NCI-H2227 (cell line): ENCODE measurements around the gene THYN1.
"Not testable (repeated sequence)": the region's sequence is repeated elsewhere in the genome, so short reads cannot be mapped to it uniquely, and the experiment has no call there.

Experiments used
- DNase-seq: peaks from one replicate; lab custom pipeline; 2025; ENCODE audit not compliant: unreplicated experiment; lab: John Stamatoyannopoulos, UW

THYN1 gene

DNA sequence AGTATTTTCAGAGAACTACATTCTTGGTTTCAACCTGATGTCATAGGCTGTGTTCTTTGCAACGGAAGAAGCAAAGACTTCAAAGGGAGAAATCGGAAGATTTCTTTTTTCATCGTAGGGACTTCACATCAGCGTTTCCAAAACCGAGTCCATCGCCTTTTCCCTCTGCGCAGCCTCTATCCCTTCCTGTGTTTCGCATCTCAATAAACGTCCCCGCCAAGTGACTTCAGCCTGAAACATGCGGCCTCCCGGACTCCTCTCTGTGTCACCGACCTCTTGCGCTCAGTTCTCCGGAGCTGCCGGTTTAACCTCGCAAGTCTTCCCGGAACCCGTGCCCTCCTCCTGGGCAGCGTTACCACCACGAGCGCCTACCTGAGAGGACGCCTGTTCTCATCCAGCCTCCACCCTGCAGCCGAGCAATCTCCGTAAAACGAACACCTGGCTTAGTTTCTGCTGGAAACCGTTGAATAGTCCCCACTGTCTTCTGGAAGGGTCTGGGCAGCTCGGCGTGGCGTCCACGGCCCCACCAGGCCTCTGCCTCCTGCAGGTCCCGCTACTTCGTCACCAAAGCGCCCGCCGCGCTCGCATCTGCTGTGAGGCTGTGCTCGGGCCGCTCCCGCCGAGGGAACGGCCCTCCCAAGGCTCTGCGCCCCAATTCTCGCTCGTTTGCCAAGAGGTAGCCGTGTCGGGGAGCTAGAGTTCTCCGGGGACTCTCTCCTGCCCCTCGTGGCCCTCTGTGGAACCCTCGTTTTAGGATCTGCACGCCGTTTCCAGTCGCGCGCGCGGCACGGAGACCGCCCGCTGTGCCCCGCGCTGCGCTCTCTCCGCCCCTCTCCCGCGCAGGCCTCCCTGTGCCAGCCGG, 22.6 kb upstream of the THYN1 start, which contains the start of gene GLB1L3:
GLB1L3 (plus strand) TSS at position 846 of the 862 bp plus-strand sequence. CDS start 362 bp downstream, outside the sequence.
- peak; percentile 74 for DNase-seq

DNA sequence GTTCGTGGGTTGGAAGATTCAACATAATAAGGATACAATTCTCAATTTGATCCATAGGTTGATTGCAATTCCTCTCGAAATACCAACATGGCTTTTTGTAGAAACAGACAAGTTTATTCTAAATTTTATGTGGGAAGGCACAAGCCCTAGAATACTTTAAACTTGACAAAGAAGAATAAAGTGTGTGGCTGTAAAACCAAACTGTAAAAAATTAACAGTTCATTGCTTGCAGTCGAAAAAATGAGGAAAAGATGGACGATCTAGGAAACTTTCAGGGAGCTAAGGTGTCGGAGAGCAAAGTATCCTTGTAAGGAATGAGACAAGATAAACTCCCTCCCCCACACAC, 22.0 kb upstream of the THYN1 start:
- DNase-seq, result no peak

DNA sequence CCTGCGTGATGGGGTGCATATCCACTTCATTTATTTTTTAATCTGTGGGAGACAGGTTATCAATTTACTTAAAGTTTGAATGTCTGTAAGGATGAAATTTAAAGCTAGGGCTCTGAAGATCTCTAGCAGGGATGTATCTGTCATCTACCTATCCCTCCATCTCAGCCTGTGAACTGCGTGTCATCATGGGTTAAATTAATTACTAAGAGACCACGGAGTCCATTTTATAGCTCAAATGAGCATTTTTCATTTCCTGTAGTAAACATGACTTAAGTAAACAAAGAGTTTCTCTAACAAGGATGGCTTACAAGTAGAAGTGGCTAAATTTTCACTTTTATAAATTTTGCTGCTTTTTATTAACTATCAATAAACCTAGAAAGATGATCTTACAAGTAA, 20.2 kb upstream of the THYN1 start:
- no peak for DNase-seq

DNA sequence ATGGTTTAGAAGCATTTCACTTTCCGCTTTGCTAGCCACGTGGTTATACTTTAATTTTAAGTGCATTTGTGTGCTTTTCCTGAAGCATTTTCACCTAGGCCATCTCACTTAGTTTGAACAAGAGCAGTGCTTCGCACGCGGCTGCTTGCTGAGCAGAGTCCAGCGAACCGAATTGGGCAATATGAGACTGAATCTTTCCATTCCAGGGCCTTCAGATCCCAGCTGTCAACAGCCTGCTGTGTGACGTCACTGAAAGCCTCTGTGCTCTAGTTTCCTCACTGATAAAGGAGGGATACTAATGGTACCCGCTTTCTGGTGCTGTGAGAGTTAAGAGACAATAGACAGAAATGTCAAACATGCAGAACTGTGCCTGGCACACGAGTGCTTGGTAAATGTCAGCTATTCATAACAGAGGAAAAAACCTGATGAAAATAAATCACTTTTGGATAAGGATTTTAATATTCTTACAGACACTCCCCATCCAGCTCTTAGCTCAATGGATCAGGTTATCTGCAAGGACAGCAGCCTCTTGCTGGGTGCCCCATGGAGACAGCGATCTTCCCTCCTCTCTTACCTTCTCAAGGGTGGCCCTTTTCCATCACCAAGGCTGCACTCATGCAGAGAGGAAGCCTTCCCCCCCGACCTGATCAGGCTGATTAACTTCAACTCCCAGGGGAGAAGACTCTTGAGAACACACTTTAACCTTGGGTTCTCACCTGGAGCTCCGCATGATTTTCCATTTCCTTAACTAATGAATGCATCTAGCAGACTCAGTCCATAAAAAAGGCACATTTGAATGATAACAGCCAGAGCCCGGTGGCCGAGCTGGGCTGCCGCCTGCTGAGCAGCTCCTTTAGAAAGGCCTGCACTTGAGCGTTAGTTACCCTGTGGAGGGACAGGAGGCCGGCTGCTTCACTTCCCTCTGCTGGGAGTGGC, 19.5 kb upstream of the THYN1 start:
- peak; percentile 9 for DNase-seq

DNA sequence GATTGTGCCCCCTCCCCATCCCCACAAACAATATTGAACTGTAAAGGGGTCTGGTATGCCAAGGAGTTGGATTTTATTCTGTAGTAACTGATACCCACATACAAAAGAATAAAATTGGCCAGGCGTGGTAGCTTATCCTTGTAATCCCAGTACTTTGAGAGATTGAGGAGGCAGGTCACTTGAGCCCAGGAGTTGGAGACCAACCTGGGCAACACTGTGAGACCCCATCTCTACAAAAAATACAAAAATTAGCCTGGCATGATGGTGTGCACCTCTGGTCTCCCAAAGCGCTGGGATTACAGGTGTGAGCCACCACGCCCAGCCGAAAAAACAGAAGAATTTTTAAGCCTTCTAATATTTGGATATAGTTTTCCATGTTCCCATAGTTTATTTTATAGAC, 18.8 kb upstream of the THYN1 start:
- no peak for DNase-seq

DNA sequence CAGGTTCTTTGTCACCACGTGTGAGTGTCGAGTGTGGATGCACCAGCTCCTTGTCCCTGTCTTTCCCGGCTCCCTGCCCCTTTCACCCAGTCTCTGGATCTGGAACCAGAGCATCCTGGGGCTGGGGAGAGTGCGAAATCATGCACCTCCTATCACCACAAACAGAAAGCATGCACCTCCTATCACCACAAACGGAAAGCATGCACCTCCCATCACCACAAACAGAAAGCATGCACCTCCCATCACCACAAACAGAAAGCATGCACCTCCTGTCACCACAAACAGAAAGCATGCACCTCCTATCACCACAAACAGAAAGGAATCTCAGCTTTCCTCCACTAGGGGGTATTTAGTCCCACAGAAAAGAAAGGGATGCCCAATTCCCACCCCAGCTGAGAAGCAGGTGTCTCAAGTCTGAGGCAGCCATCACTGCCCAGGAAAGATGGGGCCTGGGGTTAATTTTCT, 17.1 kb upstream of the THYN1 start:
- peak; percentile 36 for DNase-seq

DNA sequence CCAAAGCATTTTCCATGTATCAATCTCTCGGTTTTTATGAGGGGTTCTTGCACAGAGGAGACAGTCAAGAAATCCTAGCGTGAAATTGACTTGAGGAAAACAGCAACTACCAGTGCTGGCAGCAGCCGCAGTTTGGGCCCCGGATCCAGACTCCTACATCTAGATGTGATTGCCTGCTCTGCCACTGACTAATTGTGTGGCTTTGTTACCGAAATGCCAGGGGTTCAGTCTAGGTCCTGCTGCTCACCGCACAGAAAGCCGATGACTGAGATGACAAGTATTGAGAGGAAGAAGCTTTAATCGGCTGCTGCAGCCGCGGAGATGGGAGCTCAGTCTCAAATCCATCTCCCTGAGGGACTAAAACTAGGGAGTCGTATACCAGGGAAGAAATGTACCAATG, 14.8 kb upstream of the THYN1 start:
- DNase-seq, result no peak

DNA sequence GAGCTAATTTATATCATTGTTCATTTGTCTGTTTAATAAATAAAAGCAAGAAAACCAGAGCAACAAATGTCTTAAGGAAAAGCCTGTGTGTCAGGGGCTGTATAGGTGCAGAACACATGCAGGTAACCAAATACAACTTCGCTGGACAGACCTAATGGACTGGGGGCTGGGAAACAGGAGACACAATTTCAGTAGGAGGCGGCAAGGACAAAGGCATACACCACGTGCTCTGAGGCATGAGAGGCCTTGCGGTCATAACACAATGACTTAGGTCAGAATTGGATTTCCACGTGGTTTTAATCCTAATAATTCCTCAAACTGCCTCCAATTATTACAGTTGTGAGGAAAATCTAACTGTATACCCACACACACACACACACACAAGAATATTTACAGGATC, 14.3 kb upstream of the THYN1 start:
- DNase-seq, result no peak

DNA sequence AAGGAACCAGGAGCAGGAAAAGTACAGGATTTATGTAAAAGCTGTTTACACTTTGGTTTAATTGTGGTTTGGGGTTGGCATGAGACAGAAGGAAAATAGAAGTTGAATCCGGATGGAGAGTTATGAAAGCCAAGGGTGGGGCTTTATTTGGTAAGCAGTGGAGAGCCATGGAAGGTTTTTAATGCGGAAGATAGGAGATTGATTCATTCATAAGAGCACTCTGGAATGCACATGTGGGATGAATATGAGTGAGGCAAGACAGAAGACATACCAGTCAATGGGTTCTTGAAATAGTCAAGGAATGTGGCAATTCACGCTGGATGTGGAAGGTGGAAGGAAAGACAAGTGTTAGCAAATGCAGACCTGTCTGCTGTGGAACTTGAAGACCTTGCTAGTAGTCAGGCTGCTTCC, 13.7 kb upstream of the THYN1 start:
- no peak for DNase-seq

DNA sequence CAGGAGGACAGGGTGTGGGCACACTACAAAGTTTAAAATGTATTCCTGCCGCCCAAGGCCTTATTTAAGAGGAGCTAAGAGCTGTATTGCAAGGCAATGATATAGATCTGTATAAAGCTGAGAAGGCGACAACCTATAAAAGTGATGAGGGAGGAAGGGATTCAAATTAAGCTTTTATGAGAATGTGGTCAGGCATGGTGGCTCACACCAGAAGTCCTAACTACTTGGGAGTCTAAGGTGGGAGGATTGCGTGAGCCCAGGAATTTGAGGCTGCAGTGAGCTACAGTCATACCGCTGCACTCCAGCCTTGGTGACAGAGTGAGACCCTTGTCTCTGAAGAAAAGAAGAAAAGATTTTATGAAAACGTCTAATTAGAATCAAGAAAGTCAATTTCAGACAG, 13.3 kb upstream of the THYN1 start:
- no peak for DNase-seq

DNA sequence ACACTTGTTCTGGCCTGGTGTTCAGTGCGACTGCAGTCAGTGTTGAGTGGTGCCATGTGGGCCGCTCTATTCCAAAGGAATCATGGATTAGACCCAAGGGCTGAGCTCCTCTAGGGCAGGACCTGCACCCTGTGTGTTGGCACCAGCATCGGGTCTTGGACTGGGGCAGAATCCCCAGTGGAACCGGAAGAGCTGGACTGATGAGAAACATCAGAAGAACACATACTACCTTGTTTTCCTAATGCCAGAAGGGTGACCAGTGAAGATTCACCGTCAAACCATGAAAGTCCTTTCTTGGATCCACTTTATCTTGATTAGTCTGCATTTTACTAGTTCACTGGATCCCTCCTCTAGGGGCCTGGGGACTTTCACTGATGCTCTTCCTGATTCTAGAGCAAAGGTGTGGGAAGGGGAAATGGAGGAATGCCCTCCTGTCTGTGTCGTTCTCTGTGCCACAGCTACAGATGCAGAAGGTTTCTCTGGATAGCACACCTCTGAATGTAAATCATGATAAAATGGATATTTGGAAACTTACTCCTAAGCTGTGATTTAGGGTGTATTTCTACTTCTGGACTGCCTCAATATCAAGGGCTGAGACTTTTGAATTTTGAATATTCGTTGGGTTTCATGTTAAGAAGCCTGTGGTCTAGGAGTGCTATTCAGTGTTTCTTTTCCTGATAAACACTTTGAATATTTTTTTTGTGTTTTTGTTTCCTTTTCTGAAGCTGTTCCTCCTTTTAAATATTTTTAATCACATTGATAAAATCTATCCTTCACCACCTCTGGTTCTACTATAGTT, 12.0 kb upstream of the THYN1 start:
- no peak for DNase-seq

DNA sequence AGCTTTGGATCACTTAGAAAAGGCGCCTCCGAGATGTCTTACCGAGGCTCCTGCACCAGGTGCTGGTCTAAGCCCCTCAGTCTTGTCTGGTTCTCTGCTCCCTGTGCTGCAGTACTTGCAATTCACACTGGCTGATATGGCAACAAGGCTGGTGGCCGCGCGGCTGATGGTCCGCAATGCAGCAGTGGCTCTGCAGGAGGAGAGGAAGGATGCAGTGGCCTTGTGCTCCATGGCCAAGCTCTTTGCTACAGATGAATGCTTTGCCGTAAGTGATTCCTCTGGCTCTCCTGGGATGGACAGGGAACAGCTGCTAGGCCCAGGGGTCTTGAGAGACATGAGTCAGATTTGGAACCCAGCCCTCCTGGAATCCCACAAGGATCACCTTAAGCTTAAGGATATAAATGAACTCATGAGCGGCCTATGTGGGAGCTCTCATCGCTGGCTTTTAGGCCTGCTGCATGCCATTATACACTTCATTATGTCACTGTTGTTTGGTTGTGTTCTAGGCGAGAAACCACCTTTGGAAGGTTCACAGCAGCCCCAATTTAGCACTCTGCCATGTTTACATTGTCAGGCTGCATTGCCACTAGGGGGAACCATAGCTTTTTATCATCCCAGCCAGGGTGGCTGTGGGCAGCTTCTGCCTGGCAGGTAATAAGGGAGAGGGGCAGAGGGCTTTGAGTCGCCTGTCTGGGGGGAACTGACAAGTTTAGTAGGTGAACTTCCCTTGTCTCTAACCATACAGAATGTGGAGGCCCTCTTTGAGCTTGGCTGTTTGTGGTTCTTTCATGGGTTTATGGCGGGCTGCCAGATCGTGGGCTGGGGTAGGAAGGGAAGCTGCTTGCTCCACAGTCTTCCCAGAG, 8.7 kb upstream of the THYN1 start:
- peak; percentile 41 for DNase-seq

DNA sequence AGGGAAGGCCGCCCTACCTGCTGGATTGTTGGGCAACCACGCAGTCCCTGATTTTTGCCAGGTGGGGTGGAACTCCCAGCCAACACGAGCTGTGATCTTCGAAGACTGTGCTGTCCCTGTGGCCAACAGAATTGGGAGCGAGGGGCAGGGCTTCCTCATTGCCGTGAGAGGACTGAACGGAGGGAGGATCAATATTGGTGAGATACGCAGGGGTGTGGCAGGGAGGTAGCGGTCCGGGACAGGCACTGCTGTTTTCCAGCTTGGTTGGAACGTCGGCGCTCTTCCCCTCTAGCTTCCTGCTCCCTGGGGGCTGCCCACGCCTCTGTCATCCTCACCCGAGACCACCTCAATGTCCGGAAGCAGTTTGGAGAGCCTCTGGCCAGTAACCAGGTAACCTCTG, 7.8 kb upstream of the THYN1 start:
- DNase-seq, result no peak

DNA sequence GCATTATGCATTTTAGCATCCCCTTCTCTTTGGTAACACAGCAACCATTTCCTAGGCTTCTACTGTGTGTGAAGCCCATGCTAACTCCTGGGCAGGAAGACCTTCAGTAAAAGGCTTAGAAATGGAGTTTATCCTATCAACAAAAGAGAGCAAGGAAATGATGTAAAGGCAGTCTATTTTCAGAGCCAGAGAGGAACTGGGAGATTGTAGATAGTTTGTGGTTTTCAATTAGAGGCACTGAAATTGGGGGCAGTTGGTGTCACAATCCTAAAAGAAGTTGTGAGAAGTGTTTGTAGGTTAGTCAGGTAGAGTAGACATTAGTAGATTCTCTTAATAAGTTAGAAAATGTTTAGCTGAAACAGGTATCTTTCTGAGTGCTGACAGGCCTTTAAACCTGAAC, 7.4 kb upstream of the THYN1 start:
- DNase-seq, result no peak

DNA sequence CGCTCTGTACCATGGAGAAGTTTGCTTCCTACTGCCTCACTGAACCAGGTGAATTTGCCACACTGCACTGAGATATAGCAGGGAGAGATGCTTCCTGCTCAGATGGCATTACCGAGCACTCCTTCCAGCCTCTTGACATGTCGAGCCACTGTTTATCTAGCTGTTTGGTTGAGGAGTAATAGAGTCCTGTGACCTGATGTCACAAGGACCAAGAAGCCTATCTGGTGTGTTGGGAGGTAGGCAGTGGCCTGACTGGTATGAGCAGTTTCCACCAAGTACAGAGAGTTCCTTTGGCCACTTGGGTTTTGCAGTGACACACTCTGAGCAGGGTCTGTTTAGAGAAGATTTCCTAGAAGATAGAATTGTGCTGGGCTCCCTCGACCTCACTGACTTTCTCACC, 5.4 kb upstream of the THYN1 start:
- no peak for DNase-seq

DNA sequence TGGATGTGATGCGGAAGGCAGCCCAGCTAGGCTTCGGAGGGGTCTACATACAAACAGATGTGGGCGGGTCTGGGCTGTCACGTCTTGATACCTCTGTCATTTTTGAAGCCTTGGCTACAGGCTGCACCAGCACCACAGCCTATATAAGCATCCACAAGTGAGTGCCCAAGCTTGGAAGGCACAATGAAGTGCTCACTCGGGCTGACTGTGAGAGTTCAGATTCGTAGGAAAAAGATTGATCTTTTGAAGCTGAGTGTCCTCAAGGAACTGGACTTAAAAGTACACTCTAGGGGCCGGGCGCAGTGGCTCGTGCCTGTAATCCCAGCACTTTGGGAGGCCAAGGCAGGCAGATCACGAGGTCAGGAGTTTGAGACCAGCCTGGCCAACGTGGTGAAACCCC, 3.9 kb upstream of the THYN1 start:
- no peak for DNase-seq

DNA sequence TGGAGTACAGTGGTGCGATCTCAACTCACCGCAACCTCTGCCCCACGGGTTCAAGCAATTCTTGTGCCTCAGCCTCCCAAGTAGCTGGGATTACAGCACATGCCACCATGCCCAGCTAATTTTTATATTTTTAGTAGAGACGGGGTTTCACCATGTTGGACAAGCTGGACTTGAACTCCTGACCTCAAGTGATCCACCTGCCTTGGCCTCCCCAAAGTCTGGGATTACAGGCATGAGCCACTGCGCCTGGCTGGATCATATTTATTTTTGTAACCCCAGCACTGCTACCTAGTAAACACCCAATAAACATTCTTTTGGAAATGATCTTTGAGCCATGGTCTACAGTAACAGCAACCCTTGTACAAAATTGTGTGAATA, 2.0 kb upstream of the THYN1 start:
- not testable (repeated sequence) for DNase-seq

DNA sequence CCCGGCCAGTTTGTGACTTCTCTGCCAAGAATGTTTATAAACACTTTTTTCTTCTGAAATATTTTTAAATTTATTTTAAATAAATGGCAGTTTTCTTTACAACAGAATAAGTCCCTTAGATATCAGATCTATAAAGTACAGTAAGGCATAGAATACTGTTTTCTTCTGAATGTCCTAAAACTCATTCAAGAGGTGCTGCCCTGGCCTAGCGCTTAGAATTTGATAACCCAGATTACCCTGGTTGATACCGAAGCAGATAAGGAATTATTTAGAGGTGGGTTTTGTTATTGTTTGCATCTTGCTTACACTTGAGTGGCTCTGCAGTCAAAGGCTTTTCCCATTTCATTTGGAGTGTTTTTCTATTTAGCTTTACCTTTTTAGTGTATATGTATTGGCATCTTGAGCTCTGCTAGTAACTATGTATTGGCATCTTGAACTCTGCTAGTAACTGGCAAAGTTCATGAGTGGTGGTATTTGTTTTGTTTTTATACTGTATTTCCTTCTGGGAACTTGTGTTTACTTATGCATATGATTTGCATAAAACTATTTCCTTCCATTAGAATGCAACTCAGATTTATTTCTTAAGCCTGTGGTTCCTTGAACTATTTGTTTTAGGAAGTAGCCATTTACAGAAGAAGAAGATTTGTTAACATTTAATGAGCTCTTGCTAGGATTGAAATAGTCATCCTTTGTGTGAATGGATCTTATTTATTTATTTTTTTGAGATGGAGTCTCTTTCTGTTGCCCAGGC, 1.5 kb upstream of the THYN1 start:
- DNase-seq, result no peak

DNA sequence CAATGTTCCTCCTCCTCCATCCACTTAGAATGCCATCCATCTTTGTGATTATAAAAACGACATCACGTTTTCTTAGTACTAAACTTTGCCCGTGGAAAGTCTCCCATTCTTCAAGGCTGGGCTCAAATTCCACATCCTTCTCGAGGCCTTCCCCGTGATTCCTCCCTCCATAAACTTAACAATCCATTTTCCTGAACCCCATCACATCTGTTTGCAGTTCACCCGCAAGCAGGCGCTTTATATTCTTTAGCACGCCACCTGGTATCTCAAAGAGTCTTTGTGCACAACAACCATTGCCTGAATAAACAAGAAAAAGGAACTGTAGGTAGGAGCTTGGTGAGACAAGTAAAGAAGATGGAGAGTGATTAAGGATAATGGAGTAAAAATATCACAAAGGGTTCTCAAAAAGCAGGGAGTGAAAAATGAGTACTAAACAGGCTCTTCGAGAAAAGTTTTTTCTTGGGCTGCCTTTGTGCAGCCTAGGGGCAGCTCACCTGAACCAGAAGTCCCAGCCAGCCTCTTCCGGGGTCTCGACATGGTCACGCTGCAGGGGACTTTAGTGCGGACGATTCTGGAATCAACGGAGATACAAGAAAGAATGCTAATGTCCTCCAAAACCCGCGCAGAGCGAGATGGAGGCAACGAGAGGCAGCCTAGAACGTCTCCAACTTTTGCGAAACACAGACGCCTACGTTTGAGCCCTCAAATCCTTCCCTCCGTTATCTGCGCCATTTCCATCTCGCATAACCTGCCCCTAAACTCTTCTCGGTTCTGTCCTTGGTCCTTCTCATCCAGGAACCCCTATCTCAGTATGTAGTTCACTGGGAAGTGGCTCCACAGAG, 585 bp downstream of the THYN1 start:
- peak; percentile 46 for DNase-seq
